NOMO-1 (cell line): ENCODE measurements around the gene KIFC3.
A peak's percentile ranks its signal among the peaks of the same experiment; 100 is the strongest.
"Not testable (repeated sequence)": the region's sequence is repeated elsewhere in the genome, so short reads cannot be mapped to it uniquely, and the experiment has no call there.

Experiments
- DNase-seq, 2 experiments: peaks; one replicate each; lab custom pipeline; 2025; ENCODE audit not compliant: unreplicated experiment in 2 of 2; lab: John Stamatoyannopoulos, UW

KIFC3 gene

DNA sequence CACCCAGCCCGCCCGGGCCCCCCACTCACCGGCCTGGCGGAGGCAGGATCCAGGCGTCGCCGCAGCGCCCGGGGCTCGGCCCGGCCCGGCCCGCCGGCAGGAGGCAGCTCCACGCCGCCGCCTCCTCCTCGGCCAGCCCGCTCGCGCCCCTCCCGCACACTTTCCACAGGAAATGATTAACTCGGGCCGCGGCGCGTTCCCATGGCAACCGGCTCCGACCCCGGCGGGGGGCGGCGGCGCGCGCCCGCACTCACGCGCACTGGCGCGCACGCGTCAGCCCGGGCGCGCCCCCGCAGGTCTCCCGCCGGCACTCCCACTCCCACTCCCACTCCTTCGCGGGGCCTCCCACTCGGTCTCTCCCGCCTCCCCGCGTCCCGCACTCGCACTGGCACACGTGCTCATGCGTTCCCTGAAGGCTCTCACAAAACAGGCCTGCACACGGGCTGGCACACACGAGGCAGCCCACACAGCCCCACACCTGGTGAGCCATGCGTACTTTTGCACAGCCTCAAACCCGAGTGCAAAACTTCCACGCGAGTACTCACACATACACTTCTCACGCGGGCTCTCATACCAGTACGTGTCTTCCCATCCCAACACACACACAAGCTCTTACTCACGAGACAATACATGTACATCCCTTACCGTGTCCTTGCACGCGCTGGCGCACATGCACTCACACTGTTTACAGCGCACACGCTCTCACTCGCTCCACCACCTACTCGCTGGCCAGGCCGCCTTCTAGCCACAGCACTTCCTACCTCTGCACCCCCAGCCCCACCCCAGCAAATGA, at the start of gene KIFC3:
KIFC3 (minus strand) TSS at position 151 of the 793 bp plus-strand sequence. CDS start 4,248 bp downstream, outside the sequence.
- DNase-seq = peak; percentile 30 to 55

GRCh38 chr16:57848181-57848580, 45.9 kb upstream of the KIFC3 start:
- no peak for DNase-seq

GRCh38 chr16:57846931-57847330, 44.6 kb upstream of the KIFC3 start:
- not testable (repeated sequence) for DNase-seq

GRCh38 chr16:57846078-57846697, 43.9 kb upstream of the KIFC3 start:
- no peak for DNase-seq

- no peak for DNase-seq
Observed at GRCh38 chr16:57845115-57845514, 42.8 kb upstream of the KIFC3 start.

DNA sequence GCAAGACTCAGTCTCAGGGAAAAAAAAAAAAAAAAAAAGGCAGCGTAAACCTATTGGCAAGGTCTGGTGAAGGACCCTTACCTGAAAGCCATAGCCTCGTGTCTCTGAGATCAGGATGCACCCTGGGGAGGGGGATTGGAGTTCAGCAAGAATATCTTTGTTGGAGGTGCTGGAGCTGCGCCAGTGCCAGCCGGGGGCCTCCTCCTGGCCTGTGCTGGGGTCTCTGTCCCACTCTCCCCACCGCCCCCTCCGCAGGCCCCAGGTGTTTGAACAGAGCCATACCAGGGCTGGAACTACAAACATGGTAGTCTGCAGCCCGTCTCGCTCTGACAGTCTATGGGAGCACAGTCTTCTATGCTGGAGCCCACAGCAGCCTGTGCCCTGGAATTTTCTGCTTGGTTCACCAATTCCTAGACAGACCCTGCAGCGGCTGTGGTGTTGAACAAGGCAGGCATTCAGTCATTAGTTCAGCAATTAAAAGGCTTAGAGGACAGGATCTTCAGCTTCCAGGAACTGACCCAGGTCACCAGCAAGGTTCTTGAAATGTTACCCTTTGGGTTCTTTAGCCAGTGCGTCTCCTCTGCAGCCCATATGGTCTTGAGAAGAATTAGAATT, 42.2 kb upstream of the KIFC3 start:
- no peak for DNase-seq

- DNase-seq = no peak
Observed at GRCh38 chr16:57843400-57843799, 41.1 kb upstream of the KIFC3 start.

- DNase-seq = no peak
Observed at GRCh38 chr16:57842601-57843000, 40.3 kb upstream of the KIFC3 start.

GRCh38 chr16:57840833-57841232, 38.5 kb upstream of the KIFC3 start:
- DNase-seq = no peak

DNA sequence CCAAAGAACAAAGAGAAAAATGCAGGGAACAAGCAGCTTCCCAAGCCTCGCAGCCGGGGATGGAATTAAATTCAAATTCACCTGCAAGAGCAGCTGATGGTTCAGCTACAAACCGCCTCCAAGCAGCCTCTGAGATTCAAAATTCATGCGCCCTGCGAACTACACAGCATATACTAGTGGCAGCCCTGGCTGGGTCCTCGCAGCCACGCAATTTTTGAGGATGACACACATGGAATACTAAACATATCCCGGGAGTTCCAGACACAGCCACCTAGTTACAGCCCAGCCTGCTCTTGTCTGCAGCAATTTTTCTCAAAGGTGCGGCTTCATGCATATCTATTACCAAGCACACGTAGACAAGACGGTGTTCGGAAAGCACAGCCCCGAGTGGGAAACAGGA, 35.9 kb upstream of the KIFC3 start:
- no peak for DNase-seq

DNA sequence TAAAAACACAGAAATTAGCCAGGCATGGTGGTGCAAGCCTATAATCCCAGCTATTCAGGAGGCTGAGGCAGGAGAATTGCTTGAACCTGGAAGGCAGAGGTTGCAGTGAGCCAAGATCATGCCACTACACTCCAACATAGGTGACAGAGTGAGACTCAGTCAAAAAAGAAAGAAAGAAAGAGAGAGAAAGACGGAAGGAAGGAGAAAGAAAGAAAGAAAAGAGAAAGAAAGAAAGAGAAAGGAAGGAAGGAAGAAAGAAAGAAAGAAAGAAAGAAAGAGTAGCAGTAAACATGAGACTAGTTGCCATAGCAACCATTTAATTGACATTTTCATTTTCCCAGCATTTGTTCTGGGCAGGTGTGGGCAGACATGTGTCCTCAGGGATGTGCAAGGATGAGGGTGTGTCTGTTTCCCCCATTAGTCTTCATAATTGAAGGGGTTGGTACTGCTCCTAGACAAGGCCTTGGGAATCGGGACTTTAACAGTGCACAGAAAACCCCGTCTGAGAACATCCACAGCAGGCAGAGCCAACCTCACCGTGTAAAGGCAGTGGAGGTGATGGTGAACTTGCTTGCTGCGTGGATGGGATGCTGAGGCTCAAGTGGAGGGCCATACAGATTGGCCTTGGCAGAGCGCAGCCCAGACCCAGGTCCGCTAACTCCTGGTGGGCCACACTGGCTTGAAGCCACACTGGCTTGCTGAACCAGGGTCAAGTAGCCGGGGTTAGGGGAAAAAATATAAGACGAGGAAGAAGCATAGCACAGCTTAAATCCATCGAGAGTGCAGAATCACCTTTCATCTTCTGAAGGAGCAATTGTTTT, 35.2 kb upstream of the KIFC3 start:
- no peak for DNase-seq

DNA sequence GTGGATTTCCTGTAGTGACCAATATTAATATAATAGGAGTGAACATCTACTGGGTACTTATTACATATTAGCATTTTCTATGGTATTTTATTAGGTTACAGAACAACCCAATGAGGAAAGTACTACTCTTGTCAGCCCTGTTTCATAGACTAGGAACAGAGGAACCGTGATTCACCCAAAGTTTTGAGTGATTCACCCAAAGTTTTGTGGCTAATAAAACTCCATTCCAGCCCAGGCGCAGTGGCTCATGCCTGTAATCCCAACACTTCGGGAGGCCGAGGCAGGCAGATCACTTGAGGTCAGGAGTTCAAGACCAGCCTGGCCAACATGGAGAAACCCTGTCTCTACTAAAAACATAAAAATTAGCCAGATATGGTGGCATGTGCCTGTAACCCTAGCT, 33.1 kb upstream of the KIFC3 start:
- DNase-seq = not testable (repeated sequence)

DNA sequence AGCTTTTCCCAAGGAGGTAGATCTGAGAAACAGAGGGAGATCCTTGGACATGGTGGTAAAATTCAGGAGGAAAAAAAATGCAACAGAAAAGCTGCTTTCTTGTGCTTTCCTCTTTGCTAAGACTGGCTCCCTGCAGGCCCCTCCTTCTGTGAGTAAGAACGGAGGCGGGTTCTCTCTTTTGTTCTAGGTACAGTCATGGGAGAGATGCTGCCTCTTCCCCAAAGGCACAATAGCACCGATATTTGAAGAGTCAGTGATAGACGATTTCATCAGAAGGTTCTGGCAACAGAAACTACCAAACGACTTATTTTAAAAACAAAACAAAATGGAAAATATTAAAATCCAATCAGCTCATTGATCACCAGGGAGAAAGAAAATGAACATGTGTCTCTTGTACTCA, 32.6 kb upstream of the KIFC3 start:
- no peak for DNase-seq

GRCh38 chr16:57830890-57831484, 28.7 kb upstream of the KIFC3 start:
- DNase-seq = no peak

- DNase-seq = no peak
Observed at GRCh38 chr16:57829969-57830360, 27.7 kb upstream of the KIFC3 start.

DNA sequence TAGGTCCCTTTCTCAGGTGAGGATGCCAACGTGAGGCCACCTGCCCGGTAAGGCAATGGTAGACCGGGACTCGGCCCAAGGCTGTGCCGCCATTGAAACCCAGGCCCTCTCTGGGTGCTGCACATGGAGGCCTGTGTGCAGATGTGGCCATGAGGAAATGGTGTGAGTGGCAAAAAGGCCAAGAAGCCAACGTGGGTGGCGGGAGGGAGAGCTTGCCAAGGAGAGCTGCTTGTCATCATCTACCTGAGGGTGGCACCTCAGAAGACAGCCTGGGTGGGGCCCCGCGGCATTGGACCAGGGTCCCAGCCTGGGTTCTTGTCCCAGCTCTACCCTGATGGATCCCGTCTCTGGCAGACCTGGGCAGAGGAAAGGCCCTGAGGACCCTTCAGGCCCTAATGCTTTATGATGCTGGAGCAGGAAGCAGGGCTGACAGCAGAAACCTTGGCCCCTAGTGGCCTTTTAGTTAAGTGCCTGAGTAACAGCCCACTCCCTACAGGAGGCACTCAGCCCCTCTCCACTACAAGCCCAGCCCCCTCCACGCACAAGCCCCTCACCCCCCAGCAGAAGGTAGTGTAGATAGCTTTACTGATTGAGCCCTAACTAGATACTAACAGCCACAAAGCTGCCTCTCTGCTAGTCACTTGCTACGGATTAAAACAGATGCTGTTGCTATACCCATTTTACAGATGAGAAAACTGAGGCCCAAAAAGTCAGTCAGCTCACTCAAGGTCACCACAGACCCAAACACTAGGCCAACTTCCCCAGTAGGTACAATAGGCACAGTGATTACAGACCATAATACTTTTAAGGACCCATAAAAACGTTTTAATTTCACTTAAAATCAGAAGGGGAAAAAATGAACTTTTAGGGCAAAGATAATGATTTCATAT, 26.2 kb upstream of the KIFC3 start:
- DNase-seq = no peak

DNA sequence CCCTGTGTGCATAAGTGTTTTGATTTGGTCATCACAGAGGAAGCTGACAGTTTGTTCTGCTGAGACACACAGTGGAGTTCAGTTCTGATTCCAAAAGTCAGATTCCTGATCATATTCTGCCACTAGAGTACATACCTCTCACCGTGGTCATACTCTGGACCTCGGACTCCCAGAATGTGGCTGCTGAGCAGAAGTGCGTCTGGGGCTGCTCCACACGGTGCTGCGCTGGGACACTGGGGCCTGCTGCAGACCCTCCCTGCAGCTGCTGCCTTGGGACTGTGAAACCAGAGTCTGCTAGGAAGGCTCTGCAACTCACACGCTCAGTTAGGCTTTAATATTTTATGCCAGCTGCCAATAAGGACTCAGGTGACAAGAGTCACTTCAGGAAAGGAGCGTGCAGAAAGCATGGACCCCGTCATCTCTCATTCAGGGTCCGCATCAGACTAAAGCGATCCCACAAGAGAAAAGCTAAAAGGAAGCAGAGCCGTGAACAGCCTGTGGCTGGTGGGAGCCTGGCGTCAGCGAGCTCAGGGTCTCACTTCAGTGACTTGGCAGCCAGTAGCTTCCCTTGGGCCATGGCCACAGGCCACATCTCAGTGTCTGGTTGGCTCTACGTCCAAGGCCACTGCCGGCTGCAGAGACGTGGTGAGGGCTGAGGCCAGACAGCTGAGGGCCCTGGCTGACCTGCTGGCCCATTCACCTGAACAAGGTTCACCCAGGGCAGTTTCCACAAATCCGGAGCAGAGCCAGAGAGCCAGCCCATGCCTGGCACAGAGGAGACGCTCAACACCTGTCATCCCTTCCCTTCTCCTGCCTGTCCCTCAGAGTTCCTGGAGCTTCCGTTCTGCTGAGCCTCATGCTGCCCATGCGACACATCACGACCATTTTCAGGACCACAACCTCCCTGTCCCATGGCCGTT, 24.7 kb upstream of the KIFC3 start:
- DNase-seq = no peak

DNA sequence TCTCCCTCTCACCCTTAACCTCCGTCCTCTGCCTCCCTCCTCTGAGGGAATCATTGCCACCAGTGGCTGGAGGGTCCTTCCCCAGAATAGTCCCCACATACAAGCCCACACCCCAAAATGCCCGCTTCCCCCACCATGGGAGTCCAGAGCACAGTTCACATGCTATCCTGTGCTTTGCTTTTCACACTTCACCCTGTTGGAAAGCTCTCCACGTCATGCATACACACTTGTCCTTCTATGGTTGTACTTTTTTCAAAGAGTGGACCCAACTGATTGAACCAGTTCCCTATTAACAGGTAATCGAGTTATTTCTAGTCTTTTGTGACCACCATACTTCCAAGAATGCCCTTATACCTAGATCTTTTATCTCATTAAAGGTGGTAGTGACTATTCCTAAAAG, 23.8 kb upstream of the KIFC3 start:
- DNase-seq = no peak
